Fibroblast of lung (primary cell): Measurements from ENCODE around the gene RHOH. TPM values are rescaled to one million over a fixed set of nuclear protein-coding genes. Genes with fewer than 3 reads are reported as not detected.
A peak's percentile ranks its signal among the peaks of the same experiment; 100 is the strongest.

Source experiments
- DNase-seq, 2 donors: peaks; one replicate each; pipeline versions ENCODE4 v3.0.0 to v3.0.0-alpha.2; 2010; ENCODE audit warnings: low read depth in 2 of 2
- H2AFZ ChIP-seq: 2 replicates; pipeline ENCODE4 v1.5.1; 2012; ENCODE audit warnings: low read length, control low read depth, inconsistent platforms
- H3K27ac ChIP-seq: 2 replicates; pipeline ENCODE4 v1.5.1; 2011; ENCODE audit warnings: low read length, control low read depth; ENCODE audit not compliant: insufficient read depth
- H3K27me3 ChIP-seq: 2 replicates; pipeline ENCODE4 v1.5.1; 2011; ENCODE audit warnings: mild to moderate bottlenecking, low read length; ENCODE audit not compliant: control insufficient read depth, insufficient read depth
- H3K36me3 ChIP-seq: 2 replicates; pipeline ENCODE4 v1.5.1; 2011; ENCODE audit warnings: low read length; ENCODE audit not compliant: control insufficient read depth, insufficient read depth
- H3K4me1 ChIP-seq: 2 replicates; pipeline ENCODE4 v1.5.1; 2011; ENCODE audit warnings: low read length; ENCODE audit not compliant: control insufficient read depth, insufficient read depth; ENCODE audit errors: extremely low read depth
- H3K4me2 ChIP-seq: 2 replicates; pipeline ENCODE4 v1.5.1; 2011; ENCODE audit warnings: low read length, control low read depth; ENCODE audit not compliant: insufficient read depth; ENCODE audit errors: extremely low read depth
- H3K4me3 ChIP-seq, 4 experiments: fragments of 200-600 bp in 1 of 4; sonication (generic) in 1 of 4; replicated peaks in 1 of 4; 2 replicates each; pipeline ENCODE4 v1.5.1; 2011 to 2016; ENCODE audit warnings: low read length in 4 of 4, low read depth in 3 of 4, mild to moderate bottlenecking in 3 of 4, control low read depth in 2 of 4, inconsistent platforms in 1 of 4, mixed read lengths in 1 of 4; ENCODE audit not compliant: insufficient read depth in 1 of 4; ENCODE audit errors: control extremely low read depth in 1 of 4
- H3K79me2 ChIP-seq: 2 replicates; pipeline ENCODE4 v1.5.1; 2012; ENCODE audit warnings: mild to moderate bottlenecking, low read length, inconsistent platforms; ENCODE audit not compliant: control insufficient read depth, insufficient read depth
- H3K9ac ChIP-seq: 2 replicates; pipeline ENCODE4 v1.5.1; 2011; ENCODE audit warnings: mild to moderate bottlenecking, low read length, control low read depth; ENCODE audit not compliant: insufficient read depth
- H3K9me3 ChIP-seq: 2 replicates; pipeline ENCODE4 v1.5.1; 2012; ENCODE audit warnings: low read depth, low read length; ENCODE audit not compliant: control insufficient read depth, insufficient read depth
- H4K20me1 ChIP-seq: 2 replicates; pipeline ENCODE4 v1.5.1; 2011; ENCODE audit warnings: low read length; ENCODE audit not compliant: control insufficient read depth, insufficient read depth; ENCODE audit errors: extremely low read depth
- CTCF ChIP-seq, 2 donors: IDR thresholded peaks in 1 of 2; conservative IDR thresholded peaks in 1 of 2; 1 replicate in 1 of 2; 2 replicates in 1 of 2; pipeline ENCODE4 v1.5.1; 2011 to 2012; ENCODE audit warnings: low read length in 2 of 2, control low read depth in 1 of 2, inconsistent platforms in 1 of 2, low read depth in 1 of 2, mild to moderate bottlenecking in 1 of 2
- EZH2 ChIP-seq: IDR thresholded peaks from 2 replicates; pipeline ENCODE4 v1.5.1; 2012; ENCODE audit warnings: low read length, control low read depth, mild to moderate bottlenecking; ENCODE audit errors: missing control alignments
- polyA plus RNA-seq, 2 donors: library from polyadenylated mRNA; depleted of rRNA in 1 of 2; stranded (reverse) in 1 of 2; unstranded in 1 of 2; fragments of >200 nt; gene quantifications; 2 replicates each; pipeline ENCODE4 v1.2.1, GENCODE V29; 2011 to 2012; ENCODE audit warnings: missing spikeins in 1 of 2
- total RNA-seq: library from RNA; depleted of rRNA; stranded (reverse); fragments of >200 nt; gene quantifications from 2 replicates; pipeline ENCODE4 v1.2.1, GENCODE V29; 2014

Gene RHOH
- total and polyA plus RNA-seq, 2 donors (not counting 1 experiment from before 2014, with no cell fraction given): not detected

- Histone ChIP-seq H3K27ac (no peak overlapping the region), H2AFZ (no peak overlapping the region), H3K27me3 (no peaks in the 10 kb centered on the region), H3K79me2 (no peaks in the 10 kb centered on the region), H3K9me3 (no peaks in the 10 kb centered on the region), H3K4me1 (no peaks in the 10 kb centered on the region), H3K4me2 (no peak overlapping the region), H4K20me1 (no peaks in the 10 kb centered on the region), H3K36me3 (no peaks in the 10 kb centered on the region), H3K4me3 (no peak overlapping the region), H3K9ac (no peak overlapping the region)
- DNase-seq: peak; percentile 40 to 66
- TF ChIP-seq EZH2 (no peak), CTCF (conservative IDR thresholded peaks at IDR 0.05 in 1 of 2, IDR thresholded peaks at IDR 0.05 in 1 of 2; ENCODE audit: low read depth in 1 of 2, low read length in 2 of 2) (no peak)
These were observed 68.4 kb downstream of the RHOH start for GRCh38 chr4:40264995-40265909.

GRCh38 chr4:40265910-40266274 is 69.1 kb downstream of the RHOH start:
- no peak overlapping the region for H3K4me3 ChIP-seq
- no peaks in the 10 kb centered on the region for H3K9me3 ChIP-seq
- H3K36me3 ChIP-seq: no peaks in the 10 kb centered on the region
- no peak overlapping the region for H3K27ac ChIP-seq
- H3K27me3 ChIP-seq: no peaks in the 10 kb centered on the region
- no peak overlapping the region for H3K9ac ChIP-seq
- no peak for DNase-seq
- TF ChIP-seq EZH2 (no peak), CTCF (conservative IDR thresholded peaks at IDR 0.05 in 1 of 2, IDR thresholded peaks at IDR 0.05 in 1 of 2; ENCODE audit: low read depth in 1 of 2, low read length in 2 of 2) (no peak)
- no peak overlapping the region for H3K4me2 ChIP-seq
- H3K4me1 ChIP-seq: no peaks in the 10 kb centered on the region
- no peaks in the 10 kb centered on the region for H3K79me2 ChIP-seq
- H4K20me1 ChIP-seq: no peaks in the 10 kb centered on the region
- H2AFZ ChIP-seq: no peak overlapping the region

- no peak for TF ChIP-seq EZH2
- no peak for TF ChIP-seq CTCF (conservative IDR thresholded peaks at IDR 0.05 in 1 of 2, IDR thresholded peaks at IDR 0.05 in 1 of 2; ENCODE audit: low read depth in 1 of 2, low read length in 2 of 2)
- no peaks in the 10 kb centered on the region for H4K20me1 ChIP-seq
- no peak for DNase-seq
- H3K27ac ChIP-seq: no peak overlapping the region
- H3K36me3 ChIP-seq: no peaks in the 10 kb centered on the region
- no peaks in the 10 kb centered on the region for H3K4me1 ChIP-seq
- H3K9me3 ChIP-seq: no peaks in the 10 kb centered on the region
- no peak overlapping the region for H3K4me2 ChIP-seq
- H3K4me3 ChIP-seq: no peak overlapping the region
- H2AFZ ChIP-seq: no peak overlapping the region
- H3K79me2 ChIP-seq: no peaks in the 10 kb centered on the region
- no peak overlapping the region for H3K9ac ChIP-seq
- H3K27me3 ChIP-seq: no peaks in the 10 kb centered on the region
These were observed 72.3 kb downstream of the RHOH start for GRCh38 chr4:40269133-40269532.
